Stimulated activated naive CD8-positive, alpha-beta T cell treated with anti-CD3 and anti-CD28 coated beads, Interleukin-15, Interleukin-2, amounts not matched to agents 100 U/mL and 50 U/mL, for 24 hours (primary cell): ENCODE data around the gene DNAH9.

Source experiments
- ATAC-seq: fragments of 150-1000 bp; cut with Tn5 transposase; one replicate; pipeline ENCODE4 v1.10.0; 2021
- DNase-seq: peaks from one replicate; pipeline ENCODE4 v3.0.0; 2021

The DNAH9 gene

DNA sequence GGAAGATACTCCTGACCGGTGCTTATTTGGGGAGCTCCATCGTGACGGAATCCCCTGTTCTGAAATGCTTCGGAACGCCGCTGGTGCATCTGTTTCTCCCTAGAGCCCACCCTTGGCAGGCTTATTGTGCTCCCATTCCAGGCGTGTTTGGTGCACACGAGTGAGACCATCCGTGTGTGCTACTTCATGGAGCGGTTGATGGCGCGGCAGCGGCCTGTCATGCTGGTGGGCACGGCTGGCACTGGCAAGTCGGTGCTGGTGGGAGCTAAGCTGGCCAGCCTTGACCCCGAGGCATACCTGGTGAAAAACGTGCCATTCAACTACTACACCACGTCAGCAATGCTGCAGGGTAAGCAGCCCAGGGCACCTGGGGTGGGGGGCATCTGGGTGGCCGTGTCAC, 170.7 kb downstream of the DNAH9 start:
- no peak for DNase-seq
- ATAC-seq = no peak

- DNase-seq (no peak), ATAC-seq (no peak)
Observed at GRCh38 chr17:11772031-11772430, 173.8 kb downstream of the DNAH9 start.

GRCh38 chr17:11779892-11780291, 181.6 kb downstream of the DNAH9 start:
- no peak for ATAC-seq
- DNase-seq = no peak

DNA sequence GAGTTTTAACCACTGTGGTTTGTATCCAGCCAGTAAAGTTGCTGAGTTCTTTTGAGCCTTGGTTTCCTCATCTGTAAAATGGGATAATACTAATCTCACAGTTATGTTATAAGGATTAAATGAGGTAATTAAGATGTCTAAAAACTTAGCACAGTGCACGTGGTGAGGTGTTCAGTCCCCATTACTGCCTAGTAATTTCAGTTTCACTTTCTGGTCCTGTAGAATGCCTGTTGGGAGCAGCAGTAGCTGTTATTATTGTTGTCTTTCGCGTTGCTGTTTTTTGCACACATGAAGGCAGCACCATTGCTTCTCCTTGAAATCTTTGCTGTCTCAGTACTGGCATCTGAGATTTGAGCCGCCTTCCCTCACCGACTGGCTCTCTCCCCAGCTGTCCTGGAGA, 182.4 kb downstream of the DNAH9 start:
- no peak for ATAC-seq
- DNase-seq = no peak

- DNase-seq (no peak), ATAC-seq (no peak)
Observed at GRCh38 chr17:11786711-11787438, 188.6 kb downstream of the DNAH9 start.

DNA sequence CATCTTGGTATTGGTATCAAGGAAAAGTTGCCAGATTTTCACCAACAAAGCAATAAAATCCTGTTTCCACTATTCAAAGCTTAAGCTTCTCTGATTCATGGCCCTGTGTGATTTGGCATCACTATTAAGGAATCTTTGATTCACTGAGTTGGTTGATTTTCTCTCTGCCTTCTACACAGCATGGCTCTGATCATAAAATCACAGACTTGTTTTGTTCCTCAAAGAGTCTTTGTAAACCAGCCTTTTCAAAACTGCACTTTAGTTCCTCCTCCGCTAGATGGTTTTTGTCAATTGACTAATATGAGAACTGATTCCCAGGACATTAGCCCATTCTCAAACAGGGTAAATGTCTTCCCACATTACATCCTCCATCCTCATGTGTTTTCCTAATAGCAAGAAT, 197.6 kb downstream of the DNAH9 start:
- DNase-seq = no peak
- ATAC-seq = no peak

- DNase-seq = no peak
- ATAC-seq = no peak
Observed at GRCh38 chr17:11797803-11798202, 199.5 kb downstream of the DNAH9 start.

DNA sequence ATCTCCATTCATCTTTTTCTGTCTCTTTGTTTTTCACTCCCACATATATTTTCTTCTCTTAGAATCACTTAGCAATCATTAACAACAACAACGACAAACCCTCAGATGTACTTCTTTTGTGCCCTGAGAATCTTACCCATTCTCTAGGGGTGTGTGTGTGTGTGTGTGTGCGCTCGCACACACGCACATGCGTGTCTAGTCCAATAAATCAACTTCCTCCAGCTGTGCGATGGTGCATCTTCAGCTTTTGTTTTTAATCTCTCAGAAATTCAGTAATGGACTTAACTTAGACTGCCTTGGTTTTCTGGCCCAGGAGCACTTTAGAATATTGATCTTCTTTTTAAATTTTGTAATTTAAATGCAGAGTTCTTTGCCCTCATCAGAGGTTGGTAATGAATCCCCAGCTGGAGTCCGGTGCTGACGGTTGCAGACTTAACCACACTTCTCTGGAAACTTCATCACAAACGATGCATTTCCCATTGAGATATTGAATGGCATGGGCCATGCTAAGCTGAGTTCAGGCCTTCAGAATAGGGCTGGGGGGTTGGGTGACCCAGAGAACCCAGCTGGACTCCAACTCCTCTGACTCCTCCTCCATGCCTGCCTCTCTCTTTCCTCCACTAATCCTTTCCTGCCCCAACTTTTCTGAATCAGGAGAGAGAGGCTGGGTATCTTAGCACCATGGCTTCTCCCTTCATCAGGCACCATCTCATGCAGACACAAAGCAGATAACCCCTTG, 205.1 kb downstream of the DNAH9 start:
- ATAC-seq (no peak), DNase-seq (no peak)

- DNase-seq (no peak), ATAC-seq (no peak)
Observed at GRCh38 chr17:11805138-11805537, 206.9 kb downstream of the DNAH9 start.

DNA sequence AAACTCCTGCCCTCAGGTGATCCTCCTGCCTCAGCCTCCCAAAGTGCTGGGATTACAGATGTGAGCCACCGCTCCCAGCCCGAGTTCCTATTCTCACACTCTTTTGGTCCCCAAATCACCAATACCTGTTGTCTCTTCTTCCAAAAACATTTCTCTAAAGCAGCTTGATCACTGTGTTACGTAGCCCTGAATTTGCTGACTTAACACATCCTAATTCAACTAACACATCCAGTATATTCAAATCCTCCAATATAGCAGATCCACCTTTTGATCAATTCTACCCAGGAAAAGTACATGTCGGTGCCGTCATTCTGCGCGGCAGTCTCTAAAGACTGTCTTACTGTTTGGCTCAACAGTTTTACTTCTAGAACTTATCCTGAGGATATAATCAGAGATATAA, 207.7 kb downstream of the DNAH9 start:
- ATAC-seq (no peak), DNase-seq (no peak)

GRCh38 chr17:11807606-11808005, 209.3 kb downstream of the DNAH9 start:
- DNase-seq (no peak), ATAC-seq (no peak)

DNA sequence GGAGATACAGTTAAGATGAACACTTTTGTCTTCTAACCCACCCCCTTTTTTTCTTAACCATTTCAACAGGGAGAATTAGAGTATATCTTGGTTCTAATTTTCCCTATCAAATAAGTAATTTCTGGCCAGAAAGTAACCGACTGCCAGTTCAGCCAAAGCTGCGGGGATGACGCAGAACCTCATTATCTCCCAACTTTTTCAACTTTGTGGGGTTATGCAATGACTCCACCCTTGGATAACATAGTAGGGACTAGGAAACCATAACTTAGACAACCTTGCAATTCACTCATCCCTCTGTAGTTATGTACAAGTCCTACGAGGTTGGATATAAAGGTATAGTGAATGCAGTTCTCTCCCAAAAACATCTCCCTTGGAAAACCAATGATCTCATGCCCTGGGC, 215.0 kb downstream of the DNAH9 start:
- ATAC-seq = no peak

DNA sequence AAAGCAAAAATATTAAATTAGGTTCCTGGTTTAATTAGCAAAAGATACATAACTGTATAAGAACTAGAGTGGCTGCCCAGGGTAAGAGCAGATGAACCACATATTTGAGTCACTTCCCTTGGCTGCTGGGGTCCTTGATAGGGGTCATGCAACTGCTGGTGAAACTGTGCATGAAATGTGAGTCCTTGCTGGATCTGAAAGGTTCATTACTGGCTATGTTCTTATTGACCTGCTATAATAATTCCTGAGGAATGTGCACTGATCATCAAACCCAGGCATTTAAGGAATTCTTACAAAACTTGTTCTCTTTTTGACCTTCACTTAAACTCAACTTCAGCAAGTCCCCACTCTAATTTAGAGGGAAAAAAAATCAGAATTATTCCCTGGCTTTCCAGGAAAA, 215.6 kb downstream of the DNAH9 start:
- ATAC-seq = no peak

More for the DNA sequence above, 215.0 kb downstream of the DNAH9 start:
- DNase-seq = no peak

DNA sequence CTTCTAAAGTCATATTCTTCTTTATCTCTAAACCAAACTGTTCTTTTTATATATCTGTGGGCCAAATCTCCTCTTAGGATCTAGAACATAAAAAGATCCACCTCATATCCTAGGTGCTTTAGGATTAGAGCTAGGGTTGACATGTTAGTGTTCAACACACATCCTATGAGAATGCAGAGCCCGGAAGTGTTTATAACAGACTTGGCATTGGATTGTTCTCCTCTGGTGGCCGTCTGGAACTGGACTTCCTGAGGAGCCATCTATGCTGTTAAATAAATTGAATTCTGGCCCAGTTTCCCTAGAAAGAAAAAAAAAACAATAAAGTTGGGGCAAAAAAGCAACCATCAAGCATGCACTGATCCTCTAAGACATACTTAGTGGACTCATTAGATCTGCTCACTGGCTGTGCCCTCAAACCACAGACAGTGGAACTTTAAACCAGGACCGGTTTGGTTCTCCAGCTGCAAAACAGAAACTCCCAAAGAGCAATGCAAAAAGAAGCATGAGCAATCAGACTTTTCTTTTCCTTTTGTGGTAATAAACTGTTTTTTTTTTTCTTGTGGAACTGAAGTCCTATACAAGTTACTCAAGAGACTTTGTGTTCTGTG, 216.5 kb downstream of the DNAH9 start:
- ATAC-seq = no peak

More for the DNA sequence above, 215.6 kb downstream of the DNAH9 start:
- no peak for DNase-seq

DNA sequence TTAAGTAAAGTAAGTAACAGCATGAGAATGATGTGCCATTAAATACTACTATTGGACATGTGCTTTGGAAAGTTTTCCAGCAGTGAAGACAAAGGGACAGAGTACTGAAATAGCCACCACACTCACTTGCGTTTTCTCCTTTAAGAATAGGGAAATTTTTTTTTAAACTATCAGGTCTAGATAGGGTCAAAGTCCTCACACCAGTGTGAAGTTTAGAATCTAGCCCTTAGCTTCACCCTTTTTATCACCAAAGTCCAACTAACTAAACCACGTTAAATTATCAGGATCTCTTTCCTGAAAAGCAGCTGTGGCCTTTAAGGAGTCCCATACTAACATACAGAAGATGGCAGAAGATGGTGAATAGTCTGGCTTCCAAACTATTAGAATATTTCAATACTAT, 218.1 kb downstream of the DNAH9 start:
- ATAC-seq (no peak), DNase-seq (no peak)

More for the DNA sequence above, 216.5 kb downstream of the DNAH9 start:
- no peak for DNase-seq

DNA sequence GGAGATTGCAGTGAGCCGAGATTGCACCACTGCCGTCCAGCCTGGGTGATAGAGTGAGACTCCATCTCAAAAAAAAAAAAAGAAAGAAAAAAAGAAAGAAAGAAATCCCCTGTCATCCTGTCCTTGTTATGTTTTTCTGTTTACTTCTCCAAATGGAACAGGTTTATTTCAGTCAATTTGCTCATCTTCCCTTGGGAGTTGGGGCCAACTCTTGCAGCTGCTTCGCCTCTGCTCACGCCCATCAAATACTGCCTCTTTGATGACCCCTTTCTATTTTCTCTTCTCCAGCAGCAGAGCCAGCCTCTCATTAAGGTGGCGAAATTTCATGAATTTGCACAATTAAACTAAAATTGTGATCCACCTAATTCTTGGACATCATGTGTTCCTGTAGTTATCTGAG, 225.6 kb downstream of the DNAH9 start:
- no peak for ATAC-seq

DNA sequence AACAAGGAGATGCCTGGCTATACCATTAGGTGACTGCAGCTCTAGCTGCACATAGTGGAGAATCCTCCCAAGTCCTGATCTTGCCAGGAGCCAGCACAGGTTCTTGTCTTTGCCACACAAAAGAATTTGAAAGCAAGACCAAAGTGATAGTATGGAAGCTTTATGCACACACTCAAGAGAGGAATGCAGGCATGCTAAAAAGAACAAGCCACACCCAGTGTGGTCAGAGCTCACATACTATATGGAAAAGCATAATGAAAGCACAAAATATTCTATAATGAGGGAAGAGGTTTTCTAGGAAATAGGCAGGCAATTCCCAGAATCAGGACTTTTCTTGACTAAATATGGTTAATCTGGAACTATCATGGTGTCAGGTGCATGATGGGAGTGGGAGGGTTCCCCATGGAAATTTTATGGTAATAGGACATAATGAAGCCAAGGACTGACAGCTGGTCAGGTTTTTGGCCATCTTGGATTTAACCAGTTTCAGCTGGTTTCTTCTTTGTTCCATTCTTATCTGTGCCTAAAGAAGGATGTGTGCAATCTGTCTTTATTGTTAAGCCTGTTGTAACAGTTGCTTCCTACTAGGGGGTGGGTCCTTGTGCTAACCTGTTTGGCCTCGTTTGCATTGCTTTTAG, 227.4 kb downstream of the DNAH9 start:
- ATAC-seq = no peak
- no peak for DNase-seq

More for the DNA sequence above, 225.6 kb downstream of the DNAH9 start:
- no peak for DNase-seq

DNA sequence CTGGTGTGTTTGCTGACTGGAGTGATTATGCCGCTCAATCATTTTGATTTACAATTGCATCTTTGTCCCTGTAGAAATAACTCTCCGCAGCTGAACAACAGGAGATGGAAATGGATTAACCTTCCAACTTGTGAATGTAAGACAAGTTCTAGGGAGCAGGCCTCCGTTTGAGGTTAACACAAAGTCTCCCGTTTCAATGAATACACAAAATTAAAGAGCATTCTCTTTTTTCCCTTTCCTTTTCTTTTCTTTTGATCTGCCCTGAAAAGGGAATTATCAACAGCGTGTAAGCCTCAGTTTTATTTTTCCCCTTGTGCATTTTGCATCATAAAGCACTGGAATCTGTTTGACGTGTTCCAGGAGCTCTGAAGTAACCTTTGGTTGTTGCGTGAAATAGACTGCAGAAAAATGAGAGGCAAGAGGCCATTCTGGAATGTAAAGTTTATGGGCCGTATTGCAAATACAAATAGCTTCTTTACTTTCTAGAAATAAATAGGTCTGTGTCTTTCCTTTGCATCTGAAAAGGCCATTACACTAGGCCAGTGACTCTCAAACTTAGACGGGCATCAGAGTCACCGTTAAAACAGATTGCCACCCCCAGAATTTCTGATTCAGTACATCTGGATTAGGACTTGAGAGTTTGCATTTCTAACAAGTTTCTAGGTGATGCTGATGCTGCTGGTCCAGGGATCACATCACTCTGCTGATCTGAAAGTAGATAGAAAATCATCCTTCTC, 234.3 kb downstream of the DNAH9 start:
- no peak for ATAC-seq
- DNase-seq = no peak

DNA sequence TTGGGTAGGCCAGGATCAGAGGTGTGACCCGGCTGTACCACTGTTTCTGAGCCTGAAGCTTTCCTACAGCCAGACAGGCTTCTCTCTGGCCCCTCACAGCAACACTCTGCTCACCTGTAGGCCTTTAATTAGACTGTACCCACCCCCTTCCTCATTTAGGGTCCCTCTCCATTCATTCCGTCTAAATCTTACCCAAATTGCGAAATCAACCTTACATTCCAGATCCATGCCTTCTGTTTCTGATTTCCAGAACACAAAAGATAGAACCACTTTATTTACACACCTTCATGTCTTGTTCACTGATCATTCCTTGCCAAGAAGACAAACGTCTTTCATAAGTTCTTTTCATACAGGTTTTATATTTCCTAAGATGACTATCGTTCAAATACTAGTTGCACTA, 238.2 kb downstream of the DNAH9 start:
- no peak for DNase-seq
- no peak for ATAC-seq

- DNase-seq (no peak), ATAC-seq (no peak)
Observed at GRCh38 chr17:11840052-11840451, 241.8 kb downstream of the DNAH9 start.

GRCh38 chr17:11840831-11841230, 242.6 kb downstream of the DNAH9 start:
- DNase-seq = no peak
- no peak for ATAC-seq

DNA sequence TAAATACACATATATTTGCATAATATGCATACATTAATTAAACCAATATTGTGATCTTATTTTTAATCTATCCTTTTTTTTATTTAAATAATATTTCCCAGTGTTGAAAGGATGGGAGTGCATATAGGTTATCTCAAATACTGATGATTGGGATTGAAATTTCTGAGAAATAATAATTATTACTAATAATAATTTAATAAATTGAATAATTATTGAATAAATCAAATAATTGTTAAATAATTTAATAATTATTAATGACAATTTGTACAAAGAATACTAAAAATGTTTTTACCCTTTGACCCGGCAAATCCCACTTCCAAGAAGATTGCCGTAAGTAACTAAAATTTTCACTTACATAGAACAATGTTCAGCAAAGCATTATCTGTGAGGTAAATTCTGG, 250.1 kb downstream of the DNAH9 start:
- no peak for DNase-seq
- no peak for ATAC-seq
